C4-2B (cell line): Measurements from ENCODE around the gene REPIN1.
"Not testable (repeated sequence)": the region's sequence is repeated elsewhere in the genome, so short reads cannot be mapped to it uniquely, and the experiment has no call there.

Source experiments
- H3K27ac ChIP-seq: fragments of 450-650 bp; 2 replicates; pipeline ENCODE4 v1.5.1; 2017
- ZFX ChIP-seq: fragments of 450-650 bp; IDR thresholded peaks from 2 replicates; pipeline ENCODE4 v1.6.1; 2017
- TF ChIP-seq, protein P1 (sequence below): fragments of 450-650 bp; conservative IDR thresholded peaks from 2 replicates; pipeline ENCODE4 v1.5.1; 2017; ENCODE audit warnings: mild to moderate bottlenecking

The REPIN1 gene

DNA sequence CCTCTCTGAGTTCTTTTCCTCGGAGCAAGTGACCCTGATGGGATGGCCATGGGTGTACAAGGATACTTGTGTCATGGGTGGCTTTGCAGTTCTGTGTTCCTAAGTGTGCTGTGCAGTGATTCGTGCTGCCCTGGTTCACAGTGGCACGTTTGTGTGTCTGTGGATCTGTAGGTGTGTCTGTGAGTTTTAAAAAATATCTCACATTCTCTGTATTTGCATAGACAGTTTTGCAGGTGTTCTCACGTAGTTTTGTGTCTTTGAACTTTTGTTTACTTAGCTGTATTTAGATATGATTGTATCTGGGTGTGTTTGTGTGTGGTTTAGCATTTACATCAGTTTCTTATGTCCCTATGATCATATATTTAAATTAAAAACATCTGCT is 14.2 kb downstream of the REPIN1 start:
- TF ChIP-seq ZFX = no peak
- TF ChIP-seq, protein P1, sequence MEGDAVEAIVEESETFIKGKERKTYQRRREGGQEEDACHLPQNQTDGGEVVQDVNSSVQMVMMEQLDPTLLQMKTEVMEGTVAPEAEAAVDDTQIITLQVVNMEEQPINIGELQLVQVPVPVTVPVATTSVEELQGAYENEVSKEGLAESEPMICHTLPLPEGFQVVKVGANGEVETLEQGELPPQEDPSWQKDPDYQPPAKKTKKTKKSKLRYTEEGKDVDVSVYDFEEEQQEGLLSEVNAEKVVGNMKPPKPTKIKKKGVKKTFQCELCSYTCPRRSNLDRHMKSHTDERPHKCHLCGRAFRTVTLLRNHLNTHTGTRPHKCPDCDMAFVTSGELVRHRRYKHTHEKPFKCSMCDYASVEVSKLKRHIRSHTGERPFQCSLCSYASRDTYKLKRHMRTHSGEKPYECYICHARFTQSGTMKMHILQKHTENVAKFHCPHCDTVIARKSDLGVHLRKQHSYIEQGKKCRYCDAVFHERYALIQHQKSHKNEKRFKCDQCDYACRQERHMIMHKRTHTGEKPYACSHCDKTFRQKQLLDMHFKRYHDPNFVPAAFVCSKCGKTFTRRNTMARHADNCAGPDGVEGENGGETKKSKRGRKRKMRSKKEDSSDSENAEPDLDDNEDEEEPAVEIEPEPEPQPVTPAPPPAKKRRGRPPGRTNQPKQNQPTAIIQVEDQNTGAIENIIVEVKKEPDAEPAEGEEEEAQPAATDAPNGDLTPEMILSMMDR = no peak
- peak overlapping the region; percentile 81 for H3K27ac ChIP-seq

DNA sequence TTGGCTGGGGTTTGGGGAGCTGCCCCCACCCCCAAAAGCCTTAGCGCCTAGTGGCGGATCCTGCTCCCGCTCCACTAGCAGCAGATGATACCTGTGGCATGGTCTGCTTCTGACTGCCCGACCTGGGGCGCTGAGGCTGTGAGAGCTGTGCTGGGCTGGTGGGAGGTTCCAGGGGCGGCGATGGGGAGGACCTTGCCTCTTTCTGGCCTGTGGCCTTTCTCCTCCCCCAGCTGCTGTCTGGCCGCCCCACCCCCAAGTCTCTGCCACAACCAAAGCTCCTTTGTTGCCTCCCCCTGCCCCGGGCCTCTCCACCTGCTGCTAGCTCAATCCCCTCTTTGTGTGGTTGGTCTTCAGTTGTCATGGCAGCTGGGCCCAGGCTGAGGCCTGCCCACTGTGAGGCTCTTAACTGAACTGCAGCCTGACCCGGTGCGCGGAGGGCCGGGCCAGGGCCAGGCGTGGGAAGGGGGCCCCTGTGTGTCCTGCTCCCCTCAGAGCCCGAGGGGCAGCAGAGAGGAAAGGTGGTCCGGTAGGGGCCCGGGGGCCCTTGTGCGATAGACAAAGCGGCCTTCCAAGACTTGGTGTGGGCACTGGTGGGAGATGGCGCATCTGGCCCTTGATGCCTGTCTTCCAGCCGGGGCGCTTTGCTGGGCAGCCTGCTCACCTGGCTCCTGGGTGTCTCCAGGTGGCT is 15.2 kb downstream of the REPIN1 start:
- no peak for TF ChIP-seq ZFX
- TF ChIP-seq, protein P1 = no peak
- peak overlapping the region; percentile 81 for H3K27ac ChIP-seq

DNA sequence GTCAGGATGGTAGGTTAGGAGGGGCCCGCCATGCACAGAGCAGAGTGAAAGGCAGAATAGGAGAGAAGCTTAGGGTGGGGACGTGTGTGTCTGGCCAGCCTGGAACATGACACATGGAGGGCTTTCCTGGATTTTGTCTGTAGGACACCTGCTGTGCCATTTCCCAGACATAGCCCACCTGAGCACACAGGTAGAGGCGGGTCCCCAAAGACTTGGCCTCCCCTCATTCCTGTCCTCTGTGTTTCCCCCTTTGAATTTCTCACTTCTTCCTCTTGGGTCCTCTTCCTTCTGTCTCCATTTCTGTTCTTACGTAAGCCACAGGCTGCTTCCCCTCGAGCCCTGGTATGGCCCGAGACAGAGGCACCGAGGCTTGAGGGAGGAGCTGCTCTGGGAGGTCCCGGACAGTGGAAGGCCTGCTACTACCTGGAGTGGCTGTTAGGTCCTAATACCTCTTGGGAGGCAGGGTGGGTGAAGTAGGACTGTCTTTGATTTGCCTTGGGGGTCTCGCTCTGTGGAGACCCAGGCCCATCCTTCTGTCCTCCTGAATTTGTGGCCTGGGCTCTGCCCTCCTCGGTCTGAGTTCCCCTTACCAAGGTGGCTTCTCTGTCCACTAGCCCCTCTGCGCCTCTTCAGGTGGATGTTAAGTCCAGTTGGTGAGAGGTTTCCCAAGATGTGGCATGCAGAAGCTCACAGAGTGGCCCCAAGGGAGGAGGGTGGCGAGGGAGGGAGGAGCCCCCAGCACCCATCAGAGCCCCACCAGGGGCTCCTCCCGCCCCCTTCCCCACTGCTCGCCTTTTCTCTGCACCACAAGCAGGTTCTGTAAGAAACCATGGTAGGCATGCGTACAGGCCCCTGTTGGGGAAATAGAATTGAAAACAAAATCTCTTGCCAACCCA is 16.0 kb downstream of the REPIN1 start:
- TF ChIP-seq, protein P1 = no peak
- no peak for TF ChIP-seq ZFX
- peak overlapping the region; percentile 81 for H3K27ac ChIP-seq

DNA sequence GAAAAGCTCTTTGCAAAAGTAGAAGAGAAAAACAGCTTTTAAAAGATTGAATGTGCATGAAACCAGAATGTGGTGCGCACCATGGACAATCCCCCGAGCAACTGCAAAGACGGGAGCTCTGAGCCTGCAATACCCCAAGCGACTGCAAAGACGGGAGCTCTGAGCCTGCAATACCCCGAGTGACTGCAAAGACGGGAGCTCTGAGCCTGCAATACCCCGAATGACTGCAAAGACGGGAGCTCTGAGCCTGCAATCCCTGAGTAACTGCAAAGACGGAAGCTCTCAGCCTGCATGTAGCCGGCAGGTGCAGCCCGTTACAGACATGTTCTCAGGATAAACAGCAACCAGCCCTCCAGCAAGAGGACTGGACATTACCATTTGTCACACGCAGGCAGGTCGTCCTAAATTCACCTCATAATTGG is 16.7 kb downstream of the REPIN1 start:
- TF ChIP-seq, protein P1 = no peak
- no peak for TF ChIP-seq ZFX
- H3K27ac ChIP-seq = no peak overlapping the region

DNA sequence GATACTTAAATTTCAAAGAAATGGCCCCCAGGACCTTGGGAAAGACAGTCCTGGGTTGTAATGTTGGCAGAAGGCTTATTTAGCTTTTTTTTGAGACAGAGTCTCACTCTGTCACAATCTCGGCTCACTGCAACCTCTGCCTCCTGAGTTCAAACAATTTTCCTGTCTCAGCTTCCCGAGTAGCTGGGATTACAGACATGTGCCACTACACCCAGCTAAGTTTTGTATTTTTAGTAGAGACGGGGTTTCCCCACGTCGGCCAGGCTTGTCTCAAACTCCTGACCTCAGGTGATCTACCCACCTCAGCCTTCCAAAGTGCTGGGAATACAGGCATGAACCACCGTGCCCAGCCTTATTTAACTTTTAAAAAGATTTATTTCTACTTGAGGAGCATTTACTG is 17.3 kb downstream of the REPIN1 start:
- H3K27ac ChIP-seq = not testable (repeated sequence)

DNA sequence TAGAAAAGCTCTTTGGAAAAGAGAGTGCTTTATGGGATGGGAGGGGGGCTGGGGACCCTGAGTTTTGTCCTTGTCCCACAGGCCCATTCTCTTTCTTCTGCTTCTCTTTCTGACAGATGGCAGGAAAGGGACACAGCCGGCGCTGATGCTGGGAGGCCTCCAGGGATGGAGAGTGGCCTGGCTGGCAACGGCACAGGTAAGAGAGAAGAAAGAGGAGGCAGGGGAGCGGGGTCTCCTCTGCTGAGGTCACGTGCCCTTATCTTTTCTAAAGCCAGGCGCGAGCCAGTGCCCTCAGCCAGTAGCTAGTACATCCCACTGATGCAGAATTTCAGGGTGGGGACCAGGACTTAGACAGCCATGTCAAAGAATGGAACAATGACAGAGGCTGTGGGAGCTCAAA is 19.7 kb downstream of the REPIN1 start:
- no peak overlapping the region for H3K27ac ChIP-seq
- TF ChIP-seq, protein P1 = no peak
- no peak for TF ChIP-seq ZFX

DNA sequence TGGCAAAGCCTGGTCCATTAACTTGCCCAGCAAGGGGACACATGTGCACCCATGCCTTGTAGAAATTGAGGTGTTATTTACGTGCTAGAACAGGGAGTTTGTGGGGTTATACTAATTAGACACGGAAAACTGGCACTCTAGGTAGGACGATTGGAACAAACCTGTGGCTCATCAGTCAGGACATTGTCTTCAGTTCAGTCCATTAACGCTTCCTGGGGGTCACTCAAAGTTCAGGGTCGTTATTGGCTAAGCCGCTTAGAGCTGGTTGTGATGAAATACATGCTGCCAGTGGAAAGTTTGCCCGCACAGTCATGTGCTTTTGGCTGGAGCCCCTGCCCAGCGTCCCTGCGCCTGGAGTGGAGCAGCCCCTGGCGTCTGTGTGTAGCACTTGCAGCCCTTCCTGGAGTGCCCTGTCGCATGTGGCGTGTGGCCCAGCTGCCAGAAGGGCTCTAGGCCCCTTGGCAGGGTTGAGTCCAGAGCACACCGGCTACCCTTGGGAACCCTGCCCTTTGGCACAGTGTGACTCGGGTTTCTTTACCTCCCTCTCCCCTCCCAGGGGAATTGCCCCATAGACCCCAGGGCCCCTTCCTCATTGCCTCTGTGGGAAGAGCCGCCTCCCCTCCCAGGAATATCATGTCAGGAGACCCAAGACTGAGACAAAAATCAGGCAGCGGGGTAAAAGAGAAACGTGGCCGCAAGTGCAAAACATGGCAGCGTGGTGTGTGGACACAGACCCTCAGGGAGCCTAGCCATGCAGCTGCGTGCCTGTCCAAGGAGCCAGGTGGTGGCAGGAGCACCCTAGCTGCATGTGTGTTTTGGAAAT is 20.3 kb downstream of the REPIN1 start:
- TF ChIP-seq, protein P1 = no peak
- TF ChIP-seq ZFX = no peak; the same call in 1 of the 2 replicates
- no peak overlapping the region for H3K27ac ChIP-seq
